ENCODE data around the gene FANCG.

The FANCG gene

DNA sequence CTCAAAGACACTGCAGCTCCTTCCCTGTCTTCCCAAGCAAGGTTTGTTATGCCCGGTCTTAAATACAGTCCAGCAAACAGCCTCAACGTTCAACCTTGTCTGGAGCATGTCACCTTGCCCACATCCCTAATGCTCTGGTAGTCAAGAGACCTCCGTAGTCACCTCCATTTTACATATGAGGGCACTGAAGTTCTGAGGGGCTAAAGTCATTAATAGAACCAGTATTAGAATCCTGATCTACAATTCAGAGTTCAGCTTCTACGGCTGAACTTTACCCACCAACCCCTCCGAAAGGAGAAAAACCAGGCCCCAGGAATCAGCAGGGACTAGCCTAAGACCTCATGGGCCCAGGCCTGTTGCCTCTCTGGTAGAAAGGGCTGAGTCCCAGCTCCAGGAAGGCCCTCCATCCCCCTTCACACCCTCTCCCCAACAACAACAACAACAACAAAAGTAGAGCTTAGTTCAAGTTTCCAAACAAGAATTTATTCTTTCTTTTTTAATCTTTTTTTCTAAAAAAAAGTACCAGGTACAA is 24.0 kb upstream of the FANCG start:
- no peak for DNase-seq

DNA sequence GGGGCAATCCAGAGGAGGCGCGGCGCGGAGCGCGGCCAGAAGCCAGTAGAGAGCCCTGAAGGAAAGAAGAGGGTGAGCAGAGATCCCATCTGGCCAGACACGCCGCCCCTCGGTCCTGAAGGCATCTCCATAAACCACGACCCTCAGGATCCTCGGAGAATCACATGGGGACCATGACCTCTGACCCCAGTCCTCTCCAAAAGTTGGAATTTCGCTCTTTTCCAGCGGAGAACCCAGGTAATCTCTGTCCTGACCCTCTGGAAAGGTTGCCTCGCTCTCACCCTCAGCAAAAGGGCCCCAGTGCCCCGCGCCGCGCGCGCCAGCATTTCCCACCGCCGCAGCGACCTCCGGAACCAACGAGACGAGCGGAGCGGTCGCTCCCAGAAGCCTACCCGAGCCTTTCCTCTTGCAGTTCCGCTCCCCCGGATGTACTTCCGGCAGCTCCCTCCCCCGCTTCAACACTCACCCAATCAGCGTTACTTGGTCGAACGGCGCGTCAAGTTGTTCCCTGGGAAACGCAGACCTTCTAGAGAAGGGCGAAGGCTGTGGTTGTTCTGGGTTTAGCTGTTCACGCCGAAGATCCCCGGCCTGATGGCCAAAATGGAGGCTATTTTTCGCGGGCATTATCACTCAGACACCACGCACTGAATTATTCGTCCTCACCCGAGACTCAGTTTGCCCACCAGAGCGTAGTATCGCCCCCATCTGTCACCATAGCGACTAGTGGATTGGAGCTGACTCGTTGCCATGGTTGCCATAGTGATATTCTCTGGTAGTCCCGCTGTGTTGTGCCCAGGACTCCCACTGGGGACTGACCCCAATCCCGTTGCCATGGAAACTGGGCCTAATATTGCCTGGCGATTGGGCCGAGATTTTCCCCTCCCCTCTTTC is 23.3 kb upstream of the FANCG start, which contains the start of gene STOML2:
Gene STOML2 (minus strand): TSS at position 363 of the 891 bp plus-strand sequence. CDS start 37 bp downstream, at position 326.
- DNase-seq, result peak; percentile 91 to 97 (median 96)

DNA sequence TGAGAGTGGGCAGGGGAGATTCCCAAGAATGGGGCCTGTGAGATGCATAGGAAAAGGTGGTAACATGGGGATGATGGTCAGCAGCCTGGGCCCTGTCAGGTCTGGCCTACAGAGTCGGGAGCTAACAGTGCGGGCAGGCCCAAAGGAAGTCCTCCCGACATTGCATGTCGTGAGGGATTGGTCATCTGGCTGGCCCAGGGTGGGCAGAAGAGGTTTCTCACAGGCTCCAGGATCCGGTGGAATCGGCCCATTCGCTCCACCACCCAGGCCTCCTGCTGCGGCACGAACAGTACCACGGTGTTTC is 22.7 kb upstream of the FANCG start:
- peak in 1 of 4 experiments; percentile 24 for DNase-seq

DNA sequence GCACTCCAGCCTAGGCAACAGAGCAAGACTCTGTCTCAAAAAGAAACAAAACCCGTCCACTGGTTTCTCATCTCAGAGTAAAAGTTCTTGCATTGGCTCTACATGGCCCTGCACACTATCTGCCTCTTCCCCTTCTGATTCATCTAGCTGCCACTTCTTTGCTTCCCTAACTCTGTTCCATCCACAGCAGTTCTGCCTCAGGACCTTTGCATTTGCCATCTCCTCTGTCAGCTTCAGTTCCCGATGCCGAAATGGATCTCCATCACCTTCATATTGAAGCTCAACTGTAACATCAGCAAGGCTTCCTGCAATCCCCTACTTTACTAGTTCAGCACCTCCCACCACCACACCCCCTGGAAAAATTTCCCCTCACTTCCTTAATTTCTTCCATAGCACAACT is 17.8 kb upstream of the FANCG start:
- no peak for DNase-seq

DNA sequence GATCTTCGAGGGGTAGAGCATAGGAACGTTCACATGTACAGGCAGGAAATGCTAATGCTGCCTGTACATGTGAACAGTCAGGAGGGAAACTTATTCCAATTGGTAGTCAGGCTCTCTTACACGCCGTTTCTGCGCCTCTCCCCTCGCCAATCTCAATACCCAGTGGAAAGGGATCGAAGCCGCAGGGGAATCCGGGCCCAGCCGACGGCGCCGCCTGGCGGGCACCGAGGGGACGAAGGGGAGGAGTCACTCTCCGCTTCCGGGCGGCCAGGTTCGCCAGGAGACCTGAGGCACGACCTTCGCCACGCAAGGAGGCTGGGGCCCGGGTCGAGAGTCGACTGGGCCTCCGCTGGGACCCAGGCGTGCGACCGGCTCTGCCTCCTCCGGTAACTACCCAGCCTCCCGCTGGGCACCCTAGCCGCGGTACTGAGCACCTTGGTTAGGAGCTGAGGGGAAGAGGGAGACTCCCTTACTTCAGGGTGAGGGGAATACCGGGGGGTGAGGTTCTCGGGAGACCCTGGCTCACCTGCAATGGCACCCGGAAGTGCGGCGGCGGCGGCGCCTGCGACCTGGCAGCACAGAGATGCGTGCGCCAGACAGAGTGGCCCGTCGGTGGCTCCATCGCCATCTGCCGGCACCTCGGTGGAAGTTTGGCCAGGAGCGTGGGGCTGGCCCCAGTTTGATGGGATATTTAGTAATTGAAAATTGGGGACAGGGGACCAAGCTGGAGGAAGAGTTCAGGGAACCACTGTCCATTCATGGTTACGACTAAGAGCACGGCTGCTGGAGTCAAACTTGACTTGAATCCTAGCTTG is 16.5 kb upstream of the FANCG start, which contains the start of gene PIGO:
Gene PIGO (minus strand): TSS at position 557 of the 815 bp plus-strand sequence. CDS start 1,026 bp downstream, outside the sequence.
- peak; percentile 89 to 94 (median 92) for DNase-seq

DNA sequence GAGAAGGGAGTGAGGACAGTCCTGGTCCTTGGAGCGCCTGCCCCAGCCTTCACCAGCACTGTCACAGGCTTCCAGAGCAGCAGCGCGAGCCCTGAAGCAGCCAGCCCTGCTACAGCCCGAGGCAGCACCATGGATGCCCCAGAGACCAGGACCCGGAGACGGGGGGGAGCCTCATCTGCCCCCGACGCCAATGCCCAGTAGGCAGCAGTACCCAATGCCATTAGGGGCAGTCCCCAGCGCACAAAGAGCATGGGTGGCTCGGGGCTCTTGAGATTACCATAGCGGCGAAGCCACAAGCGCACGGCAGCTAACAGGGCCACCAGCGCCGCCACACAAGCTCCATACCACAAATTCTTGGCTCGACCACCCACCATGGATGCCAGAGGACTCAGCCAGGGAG is 11.8 kb upstream of the FANCG start:
- no peak for DNase-seq

DNA sequence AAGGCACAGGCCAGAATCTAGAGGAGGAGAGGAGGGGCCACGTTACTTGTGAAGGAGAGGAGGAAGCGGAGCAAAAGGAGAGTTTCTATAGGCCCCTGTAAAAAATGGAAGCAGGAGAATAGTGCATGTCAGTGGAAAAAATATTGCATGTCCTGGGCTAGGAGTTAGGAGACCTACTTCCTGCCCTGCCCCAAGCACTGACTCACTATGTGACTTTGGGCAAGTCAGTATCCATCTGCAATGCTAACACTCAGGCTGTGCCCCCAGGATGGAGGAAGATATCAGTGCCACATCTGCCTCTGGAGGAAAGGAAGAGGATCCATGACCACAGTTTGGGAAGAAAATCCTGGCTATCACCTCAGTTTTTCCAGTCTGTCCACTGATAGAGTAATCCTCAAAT is 9.7 kb upstream of the FANCG start:
- DNase-seq, result no peak

DNA sequence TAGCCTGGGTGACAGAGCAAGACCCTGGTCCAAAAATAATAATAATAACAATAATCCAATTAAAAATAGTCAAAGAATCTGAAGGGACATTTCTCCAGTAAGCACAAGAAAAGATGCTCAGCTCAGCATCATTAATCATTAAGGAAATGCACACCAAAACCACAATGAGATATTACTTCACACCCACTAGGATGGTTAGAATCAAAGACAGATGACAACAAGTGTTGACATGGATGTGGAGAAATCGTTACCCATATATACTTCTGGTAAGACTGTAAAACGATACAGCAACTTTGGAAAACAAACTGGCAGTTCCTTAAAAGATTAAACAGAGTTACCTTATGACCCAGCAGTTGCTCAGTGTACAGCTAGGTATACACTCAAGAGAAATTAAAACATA is 5.3 kb upstream of the FANCG start:
- no peak for DNase-seq

DNA sequence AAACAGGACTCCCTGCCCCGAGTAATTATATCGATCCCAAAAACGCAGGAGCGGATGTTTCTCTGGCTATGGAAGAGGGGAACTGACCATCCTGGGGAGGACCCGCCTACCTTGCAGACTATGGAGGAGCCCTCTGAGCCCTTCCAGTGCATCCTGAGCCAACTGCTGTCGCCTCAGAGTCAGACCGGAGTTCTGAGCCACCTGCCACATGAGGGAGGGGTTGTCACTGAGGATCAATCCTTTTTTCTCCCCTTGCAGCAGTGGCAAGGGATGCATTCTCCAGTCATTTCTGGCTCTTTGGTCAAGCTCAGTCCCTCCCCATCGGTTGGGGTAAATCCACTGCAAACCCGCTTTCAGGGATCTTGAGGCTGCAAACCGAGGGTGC is 709 bp downstream of the FANCG start:
- DNase-seq, result no peak

DNA sequence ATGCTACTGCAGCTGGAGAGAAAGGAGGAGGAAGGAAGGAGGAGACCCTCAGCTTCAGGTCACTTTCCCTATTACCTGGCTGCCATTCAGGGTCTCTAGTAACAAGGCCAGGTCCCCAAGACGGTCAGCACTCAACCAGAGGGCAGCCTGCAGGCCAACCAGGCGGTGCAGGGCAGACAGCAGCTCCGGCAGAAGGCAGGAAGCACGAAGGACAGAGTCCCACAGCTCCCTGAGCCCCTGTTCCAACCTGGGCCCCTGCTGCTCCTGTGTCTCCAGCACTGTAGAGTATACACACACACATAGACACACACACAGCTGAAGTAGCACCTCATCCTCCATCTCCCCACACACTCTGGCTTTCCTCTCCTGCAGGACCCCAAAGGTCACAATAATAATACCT is 1.7 kb downstream of the FANCG start:
- DNase-seq, result no peak

DNA sequence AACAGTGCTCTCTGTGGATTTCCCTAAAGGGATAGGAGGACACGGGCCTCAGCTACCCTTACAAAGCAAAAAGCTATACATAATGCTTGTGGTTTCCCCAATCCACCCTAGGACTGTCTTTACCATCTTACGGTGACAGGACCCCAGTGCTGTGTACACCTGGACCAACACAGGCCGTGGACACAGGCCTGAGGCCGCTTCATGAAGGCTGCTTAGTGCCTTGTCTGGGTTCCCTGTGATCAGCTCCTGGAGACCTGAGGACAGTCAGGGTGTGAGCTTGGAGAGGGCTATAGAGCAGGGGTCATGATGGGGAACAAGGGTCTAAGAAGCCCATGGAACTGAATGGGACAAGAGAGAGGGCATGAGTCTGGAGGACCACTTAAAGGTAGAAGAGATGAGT is 2.9 kb downstream of the FANCG start:
- DNase-seq, result no peak

DNA sequence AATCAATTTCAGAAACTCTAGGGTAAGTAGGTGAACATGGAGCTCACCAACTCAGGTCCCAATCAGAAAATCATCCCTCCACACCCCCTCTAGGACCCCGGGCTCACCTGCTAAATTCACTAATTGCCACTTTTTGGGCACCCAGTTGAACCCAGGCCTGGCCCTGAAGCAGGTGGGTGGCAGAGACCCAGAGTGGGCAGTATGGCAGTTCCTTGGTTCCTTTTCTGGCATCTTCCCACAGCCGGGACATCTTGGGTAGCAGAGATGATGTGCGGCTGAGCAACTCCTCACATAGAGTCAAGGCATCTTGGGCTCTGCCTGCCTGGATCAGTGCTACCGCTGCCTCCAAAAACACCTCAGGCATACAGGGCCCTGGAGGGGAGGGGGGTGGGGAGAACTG is 4.4 kb downstream of the FANCG start:
- no peak for DNase-seq

DNA sequence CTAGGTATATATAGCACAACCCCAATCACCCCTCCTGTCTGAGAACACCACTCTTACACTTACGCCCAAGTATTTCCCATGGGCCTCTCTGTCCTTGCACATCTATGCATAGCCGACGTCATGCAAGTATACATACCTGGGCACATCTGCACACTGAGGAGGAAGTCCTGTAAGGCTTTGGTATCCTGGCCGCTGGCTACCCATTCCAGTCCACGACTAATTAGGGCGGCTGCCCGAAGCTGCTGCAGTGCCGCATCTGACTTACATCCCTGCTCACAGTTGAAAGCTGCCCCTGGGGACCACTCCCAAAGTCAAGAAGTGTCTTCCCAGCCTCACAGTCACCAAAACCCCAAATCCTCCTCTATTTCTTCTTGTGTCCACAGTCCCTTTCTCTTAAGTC is 5.0 kb downstream of the FANCG start:
- no peak for DNase-seq

DNA sequence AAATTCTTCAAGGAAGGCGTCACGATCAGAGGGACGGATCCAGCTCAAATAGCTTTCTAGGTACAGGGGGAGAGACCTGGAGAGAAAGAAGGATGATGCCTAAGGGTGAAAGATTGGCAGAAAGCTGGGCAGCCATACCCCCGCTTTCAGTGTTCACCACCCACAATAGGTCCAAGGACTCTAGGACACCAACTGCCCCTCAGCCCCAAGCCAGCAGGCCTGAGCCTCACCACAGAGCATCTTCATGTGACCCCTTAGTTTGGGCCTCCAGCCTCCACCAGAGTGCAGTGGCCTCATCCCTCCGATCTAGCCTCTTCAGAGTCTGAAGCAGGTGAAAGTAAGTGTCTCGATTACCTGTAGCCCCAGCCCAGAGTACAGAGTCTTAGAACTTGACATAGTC is 5.6 kb downstream of the FANCG start:
- no peak for DNase-seq

DNA sequence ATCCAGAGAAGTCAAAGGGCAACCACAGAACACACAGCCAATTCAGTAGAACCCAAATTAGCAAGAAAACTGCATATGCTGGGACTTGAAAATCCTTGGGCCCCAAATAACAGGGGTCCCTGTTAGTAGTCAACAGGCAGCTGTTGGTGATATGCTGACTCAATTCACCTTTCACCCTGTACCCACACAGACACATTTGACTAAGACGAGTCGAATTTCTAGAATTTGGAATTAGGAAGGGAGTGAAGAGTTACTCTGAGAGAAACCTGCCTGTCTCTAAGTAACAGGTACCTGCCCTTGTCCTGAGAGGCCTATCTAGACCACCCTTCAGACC is 6.5 kb downstream of the FANCG start:
- DNase-seq, result no peak

DNA sequence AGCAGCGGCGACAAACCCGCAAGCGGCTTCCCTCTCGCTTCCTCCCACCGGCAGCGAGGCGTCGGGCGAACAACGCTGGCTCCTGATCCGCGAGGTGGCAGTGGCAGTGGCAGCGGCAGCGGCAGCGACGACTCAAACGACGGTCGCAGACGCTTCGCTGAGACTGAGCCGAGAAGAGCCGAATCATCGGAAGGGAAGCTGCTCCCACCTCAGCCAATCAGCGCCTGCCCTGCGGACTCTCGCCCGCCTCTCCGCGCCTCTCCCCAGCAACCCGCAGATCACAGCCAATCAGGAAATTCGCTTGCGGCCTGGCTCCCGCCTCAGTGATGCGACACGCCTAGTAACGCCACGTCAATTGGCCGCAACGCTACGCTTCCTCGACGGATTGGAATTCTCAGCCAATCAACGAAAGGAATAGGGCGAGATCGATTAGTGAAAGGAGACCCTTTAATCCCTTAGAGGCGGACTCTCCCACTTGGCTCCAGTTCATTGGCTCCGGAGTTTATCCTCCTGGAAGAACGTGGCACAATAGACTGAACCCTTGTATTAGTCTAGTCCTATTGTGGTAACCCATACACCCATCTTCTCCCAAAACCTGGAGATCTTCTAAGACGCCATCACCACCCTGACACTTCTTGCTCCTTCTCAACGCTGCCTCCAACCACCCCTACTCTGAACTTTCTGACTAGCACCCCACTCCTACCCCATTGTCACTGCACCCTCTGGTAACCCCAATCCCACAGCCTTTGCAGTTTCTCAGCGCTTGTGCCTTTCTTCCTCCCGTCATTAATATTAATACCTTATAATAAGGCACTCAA is 7.1 kb downstream of the FANCG start, which contains the start of gene VCP:
Gene VCP (minus strand): TSS at position 165 of the 818 bp plus-strand sequence. CDS start 272 bp downstream, outside the sequence.
- peak; percentile 98 to 99 (median 99) for DNase-seq

DNA sequence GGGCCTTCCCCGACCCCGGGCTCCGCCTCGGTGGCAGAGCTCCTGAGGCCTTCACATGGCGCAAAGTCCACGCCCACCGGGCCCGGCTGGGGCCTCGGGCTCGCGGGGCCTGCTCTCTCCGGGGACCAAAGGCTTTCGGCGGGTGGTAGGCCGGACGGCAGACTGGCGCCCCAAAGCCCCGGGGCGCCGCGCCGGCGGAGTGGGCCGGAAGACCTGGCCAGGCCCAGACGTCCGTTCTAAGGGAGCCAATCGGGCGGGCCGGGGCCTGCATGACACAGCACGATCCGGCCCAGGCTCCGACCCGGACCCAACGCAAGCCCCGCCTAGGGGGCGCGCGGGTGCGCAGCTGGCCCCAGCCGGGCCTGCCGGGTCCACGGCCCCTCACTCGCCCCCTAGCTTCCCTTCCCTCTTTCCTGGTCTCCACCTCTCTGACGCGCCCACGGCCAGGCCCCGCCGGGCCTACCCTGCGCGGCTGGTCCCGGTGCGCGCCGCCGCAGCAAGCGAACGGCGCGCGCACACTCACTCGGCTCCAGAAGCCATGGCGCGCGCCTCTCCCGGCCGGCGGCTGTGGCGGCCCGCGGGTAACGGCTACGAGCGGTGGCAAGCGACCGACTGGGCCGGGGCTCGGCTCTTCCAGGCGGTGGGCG is 7.8 kb downstream of the FANCG start:
- peak; percentile 85 to 95 (median 90) for DNase-seq

DNA sequence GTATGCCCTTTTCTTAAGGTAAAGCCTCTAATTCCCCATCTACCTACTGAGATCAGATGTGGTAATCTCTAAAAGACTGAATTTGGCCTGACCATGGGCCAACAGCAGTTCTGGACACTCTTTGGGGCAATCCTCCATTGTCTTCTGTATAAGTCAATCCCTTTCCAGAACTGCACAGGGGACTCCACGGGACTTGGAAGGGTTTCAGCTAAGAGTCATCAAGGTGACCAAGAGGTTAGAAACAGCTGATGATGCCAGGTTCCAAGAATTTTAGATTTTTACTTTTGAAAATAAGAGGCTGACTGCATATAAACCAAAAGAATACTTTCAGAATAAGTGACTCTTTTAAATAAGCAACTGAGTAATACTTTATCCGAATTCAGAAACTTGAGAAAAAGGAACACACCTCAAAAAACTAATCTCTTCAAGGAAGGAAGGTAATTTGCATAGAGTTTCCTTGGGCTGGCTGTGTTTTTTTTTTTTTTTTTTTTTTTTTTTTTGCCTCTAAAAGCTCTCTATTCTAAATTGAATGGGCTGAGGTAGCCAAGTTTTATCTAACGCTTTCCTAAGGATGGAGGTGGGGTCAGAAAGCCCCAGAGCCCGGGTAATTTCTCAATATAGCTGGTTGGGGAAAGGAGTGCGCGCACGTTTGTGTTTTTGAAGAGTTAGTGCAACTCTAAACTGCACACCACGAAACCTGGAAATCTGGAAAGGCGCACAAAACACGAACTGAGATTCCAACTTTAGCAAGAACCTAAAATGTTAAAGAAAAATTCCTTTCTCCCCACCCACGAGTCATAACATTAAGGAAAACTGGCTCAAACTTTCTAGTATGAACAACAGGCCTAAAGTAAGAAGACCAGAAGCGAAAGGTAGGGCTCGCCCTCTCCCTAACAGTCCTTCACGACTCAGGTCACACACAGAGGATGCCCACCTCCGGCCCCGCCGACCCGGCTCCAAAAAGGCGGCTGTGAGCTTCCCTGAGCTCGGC is 8.6 kb downstream of the FANCG start:
- DNase-seq, result peak in 1 of 4 experiments; percentile 18

DNA sequence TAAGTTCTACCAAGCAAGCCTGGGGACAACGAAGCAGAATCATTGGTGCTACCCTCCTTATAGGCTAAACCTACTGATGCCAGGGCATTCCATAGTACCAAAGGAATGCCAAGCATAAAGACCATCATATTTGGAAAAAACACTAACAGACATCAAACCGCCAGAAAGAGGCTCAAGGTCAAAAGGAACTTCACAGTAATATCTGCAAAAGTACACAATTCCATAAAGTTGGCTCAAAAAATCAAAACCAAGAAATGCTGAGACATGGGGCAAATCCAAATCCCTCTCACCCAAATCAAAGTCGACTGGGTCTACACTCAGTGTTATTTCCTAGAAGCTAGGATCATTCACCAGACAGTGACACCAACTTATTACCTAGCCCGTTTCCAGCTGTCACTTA is 10.7 kb downstream of the FANCG start:
- no peak for DNase-seq

DNA sequence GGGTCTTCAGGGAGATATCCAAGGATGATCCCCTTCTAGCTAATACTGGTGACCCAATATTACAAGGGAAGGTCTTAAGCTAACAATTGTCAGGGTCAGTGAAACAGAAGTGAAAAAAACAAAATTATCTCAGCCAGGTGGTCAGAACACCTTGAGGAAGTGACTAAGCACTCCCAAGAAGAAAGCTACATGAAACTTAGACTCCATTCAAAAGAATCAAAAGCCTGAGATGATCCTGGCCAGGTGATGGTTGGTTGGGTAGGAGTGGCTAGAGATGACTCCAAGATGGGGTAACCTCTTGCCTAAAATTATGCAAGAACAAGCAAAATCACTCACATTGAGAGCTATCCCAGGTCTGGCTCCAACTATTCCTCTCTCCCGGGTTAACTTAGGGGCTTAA is 12.7 kb downstream of the FANCG start:
- DNase-seq, result no peak
